CD14-positive monocyte (primary cell): ENCODE measurements around the gene CFAP91. TPM values are rescaled to one million over a fixed set of nuclear protein-coding genes. Genes with fewer than 3 reads are reported as not detected.
A peak's percentile ranks its signal among the peaks of the same experiment; 100 is the strongest.

ENCODE experiments used
- DNase-seq, 3 donors: peaks; one replicate each; pipeline ENCODE4 v3.0.0-alpha.2; 2011 to 2022
- H2AFZ ChIP-seq: 2 replicates; pipeline ENCODE4 v1.6.0; 2012; ENCODE audit warnings: mild to moderate bottlenecking, low read depth, low read length, inconsistent platforms; ENCODE audit not compliant: insufficient read depth, poor library complexity, severe bottlenecking
- H3K27ac ChIP-seq, 2 donors: 1 replicate in 1 of 2; 2 replicates in 1 of 2; pipeline ENCODE4 v1.5.1; 2012 to 2013; ENCODE audit warnings: low read length in 2 of 2, control low read depth in 1 of 2, inconsistent platforms in 1 of 2, low read depth in 1 of 2, mild to moderate bottlenecking in 1 of 2
- H3K27me3 ChIP-seq, 2 donors: one replicate each; pipeline versions ENCODE4 v1.6.0 to v1.6.1; 2011 to 2013; ENCODE audit warnings: low read length in 2 of 2; ENCODE audit not compliant: control insufficient read depth in 2 of 2, insufficient read depth in 2 of 2
- H3K36me3 ChIP-seq, 2 donors: replicated peaks in 1 of 2; 1 replicate in 1 of 2; 2 replicates in 1 of 2; pipeline versions ENCODE4 v1.5.1 to v1.6.1; 2012 to 2013; ENCODE audit warnings: low read length in 2 of 2, control low read depth in 1 of 2, inconsistent platforms in 1 of 2, mild to moderate bottlenecking in 1 of 2; ENCODE audit not compliant: insufficient read depth in 2 of 2, control insufficient read depth in 1 of 2
- H3K4me1 ChIP-seq, 2 donors: 1 replicate in 1 of 2; 2 replicates in 1 of 2; pipeline versions ENCODE4 v1.5.1 to v1.6.1; 2012 to 2013; ENCODE audit warnings: low read length in 2 of 2, control low read depth in 1 of 2, inconsistent platforms in 1 of 2, mild to moderate bottlenecking in 1 of 2, moderate library complexity in 1 of 2; ENCODE audit not compliant: insufficient read depth in 2 of 2, control insufficient read depth in 1 of 2
- H3K4me2 ChIP-seq: replicated peaks from 2 replicates; pipeline ENCODE3; 2012; ENCODE audit warnings: low read length, moderate library complexity, mild to moderate bottlenecking; ENCODE audit not compliant: poor library complexity, severe bottlenecking; ENCODE audit errors: extremely low read depth
- H3K4me3 ChIP-seq, 3 experiments: fragments of 200-600 bp in 1 of 3; sonication (generic) in 1 of 3; replicated peaks in 1 of 3; 1 replicate in 2 of 3; 2 replicates in 1 of 3; pipeline ENCODE4 v1.5.1; 2011 to 2013; ENCODE audit warnings: low read length in 3 of 3, mild to moderate bottlenecking in 3 of 3, control low read depth in 2 of 3, low read depth in 2 of 3, inconsistent platforms in 1 of 3, moderate library complexity in 1 of 3
- H3K79me2 ChIP-seq: 2 replicates; pipeline ENCODE4 v1.6.0; 2012; ENCODE audit warnings: mild to moderate bottlenecking, control low read depth, inconsistent platforms, low read length, moderate library complexity; ENCODE audit not compliant: insufficient read depth
- H3K9ac ChIP-seq: 2 replicates; pipeline ENCODE4 v1.6.0; 2017; ENCODE audit warnings: low read length, mild to moderate bottlenecking; ENCODE audit not compliant: insufficient read depth, poor library complexity, severe bottlenecking
- H3K9me3 ChIP-seq, 2 donors: replicated peaks in 1 of 2; 1 replicate in 1 of 2; 2 replicates in 1 of 2; pipeline versions ENCODE4 v1.5.1 to v1.6.1; 2012 to 2013; ENCODE audit warnings: low read length in 2 of 2, control low read depth in 1 of 2; ENCODE audit not compliant: control insufficient read depth in 1 of 2, insufficient read depth in 1 of 2
- H4K20me1 ChIP-seq: 2 replicates; pipeline ENCODE4 v1.6.0; 2012; ENCODE audit warnings: mild to moderate bottlenecking, low read length, control low read depth, moderate library complexity; ENCODE audit not compliant: insufficient read depth
- H3K27ac Mint-ChIP-seq, 7 donors: one replicate each; pipeline ENCODE4 v1.8.0; 2020; ENCODE audit warnings: mild to moderate bottlenecking in 7 of 7, mixed read lengths in 7 of 7, moderate library complexity in 6 of 7, inconsistent platforms in 2 of 7
- H3K27me3 Mint-ChIP-seq, 3 donors: one replicate each; pipeline ENCODE4 v1.8.0; 2021 to 2022; ENCODE audit warnings: low read depth in 3 of 3, mild to moderate bottlenecking in 3 of 3, mixed read lengths in 3 of 3, moderate library complexity in 3 of 3, inconsistent platforms in 1 of 3
- H3K36me3 Mint-ChIP-seq, 2 donors: one replicate each; pipeline ENCODE4 v1.8.0; 2020; ENCODE audit warnings: mixed read lengths in 2 of 2, inconsistent platforms in 1 of 2, mild to moderate bottlenecking in 1 of 2
- H3K4me1 Mint-ChIP-seq: one replicate; pipeline ENCODE4 v1.8.0; 2020; ENCODE audit warnings: mild to moderate bottlenecking, mixed read lengths
- H3K4me3 Mint-ChIP-seq, 2 donors: one replicate each; pipeline ENCODE4 v1.8.0; 2020; ENCODE audit warnings: mild to moderate bottlenecking in 2 of 2, mixed read lengths in 2 of 2, moderate library complexity in 1 of 2
- H3K9me3 Mint-ChIP-seq, 7 donors: one replicate each; pipeline ENCODE4 v1.8.0; 2020 to 2022; ENCODE audit warnings: mixed read lengths in 7 of 7, mild to moderate bottlenecking in 6 of 7, moderate library complexity in 6 of 7, inconsistent platforms in 2 of 7
- CTCF ChIP-seq: fragments of 200-600 bp; IDR thresholded peaks from one replicate; pipeline ENCODE4 v1.8.0; 2022; ENCODE audit warnings: antibody characterized with exemption, mild to moderate bottlenecking
- WGBS: methylation state at CpG from one replicate; pipeline ENCODE4 v1.1.5; 2013; ENCODE audit warnings: missing lambda C conversion rate; ENCODE audit not compliant: insufficient coverage; 5-methylcytosine and 5-hydroxymethylcytosine counted together
- intact Hi-C, 2 donors: fragments of 100-400 bp; cut with micrococcal nuclease; formaldehyde crosslinking; loops; one replicate each; pipeline versions ENCODE4 v1.15.0 to v1.15.1; 2023
- polyA minus RNA-seq: library from RNA; depleted of rRNA, polyadenylated mRNA; stranded (reverse); fragments of >200 nt; gene quantifications from 2 replicates; pipeline ENCODE4 v1.2.3, GENCODE V29; 2012
- polyA plus RNA-seq, 3 donors: library from polyadenylated mRNA; depleted of rRNA in 1 of 3; unstranded in 2 of 3; stranded (reverse) in 1 of 3; fragments of 300-500 nt in 2 of 3; fragments of >200 nt in 1 of 3; fragmentation: Illumina TruSeq in 2 of 3; gene quantifications; 1 replicate in 2 of 3; 2 replicates in 1 of 3; pipeline ENCODE4 v1.2.3, GENCODE V29; 2012 to 2021
- total RNA-seq, 12 experiments: library from RNA in 1 of 12; stranded (reverse) in 1 of 12; fragments of 120-200 nt in 1 of 12; gene quantifications; one replicate each; pipeline ENCODE4 v1.2.4 and lab custom pipeline; 2013 to 2026; ENCODE audit warnings: mixed read lengths in 6 of 12, inconsistent platforms in 1 of 12

Gene CFAP91
- total RNA-seq (2013) = 0.13 TPM
- under 1 TPM in 1 of 3 donors, not detected in 2; 0.14 TPM for polyA plus RNA-seq
- 0.16 TPM in 1 of 2 replicates, not detected in the other for polyA minus RNA-seq
- total RNA-seq (lab: John Stamatoyannopoulos, UW) = 0 to 1.7 (median 0.31) reads per million in 11 experiments

GRCh38 chr3:119702530-119703527 is at the start of gene CFAP91:
Gene CFAP91 (plus strand): TSS chr3:119703022. CDS start chr3:119703099, 77 bp downstream.
- Mint-ChIP-seq H3K27ac (peak within 1 kb of the TSS in 6 of 7 donors; percentile 26 to 88 (median 84)), H3K4me3 (peak within 1 kb of the TSS; percentile 66 to 82), H3K27me3 (peaks cover 2 to 18% (median 6%) of the 10 kb centered on the region in 3 donors), H3K9me3 (peaks cover 5 to 10% (median 8%) of the 10 kb centered on the region in 7 donors), H3K4me1 (peaks cover 28% of the 10 kb centered on the region), H3K36me3 (peaks cover 4 to 6% of the 10 kb centered on the region in 2 donors)
- peaks cover 4 to 6% of the 10 kb centered on the region in 2 donors for H3K27me3 ChIP-seq
- H3K9ac ChIP-seq = no peak within 1 kb of the TSS
- intact Hi-C loops = loop anchor here in 1 of 2 donors (5.0 to 10.0 kb wide), 2 partner anchors 241 to 392 kb away; partner anchors contain the start of genes GSK3B and TMEM39A
- peak within 1 kb of the TSS; percentile 82 for H2AFZ ChIP-seq
- peak within 1 kb of the TSS; percentile 73 for H3K4me2 ChIP-seq
- no peaks in the 10 kb centered on the region for H3K79me2 ChIP-seq
- H3K27ac ChIP-seq = peak within 1 kb of the TSS; percentile 38 to 70
- 12% methylated on average over 49 of the region's 59 CpGs for WGBS
- H3K4me3 ChIP-seq = peak within 1 kb of the TSS; percentile 15 to 70 (median 35)
- H4K20me1 ChIP-seq = no peaks in the 10 kb centered on the region
- peaks cover 6 to 9% of the 10 kb centered on the region in 2 donors for H3K9me3 ChIP-seq
- no peak for TF ChIP-seq CTCF
- DNase-seq = peak; percentile 94 to 98 (median 97)
- H3K4me1 ChIP-seq = peaks cover 32 to 34% of the 10 kb centered on the region in 2 donors
- no peaks in the 10 kb centered on the region for H3K36me3 ChIP-seq

GRCh38 chr3:119653876-119654275 is 48.9 kb upstream of the CFAP91 start:
- H3K9me3 ChIP-seq = no peaks in the 10 kb centered on the region
- no peak for TF ChIP-seq CTCF
- no peak overlapping the region for H3K4me3 Mint-ChIP-seq
- peaks cover 0 to 2% (median 0%) of the 10 kb centered on the region in 7 donors for H3K9me3 Mint-ChIP-seq
- peaks cover 5 to 6% of the 10 kb centered on the region in 2 donors for H3K4me1 ChIP-seq
- H3K79me2 ChIP-seq = no peaks in the 10 kb centered on the region
- no peak overlapping the region for H3K4me2 ChIP-seq
- 0% methylated on average over 2 of the region's 2 CpGs for WGBS
- peaks cover 0 to 5% of the 10 kb centered on the region in 2 donors for H3K36me3 Mint-ChIP-seq
- H3K27ac ChIP-seq = no peak overlapping the region
- H4K20me1 ChIP-seq = no peaks in the 10 kb centered on the region
- intact Hi-C loops = loop anchor here in 1 of 2 donors (2.0 kb wide), 1 partner anchor 37 kb away; no protein-coding TSS in a partner anchor
- H3K27ac Mint-ChIP-seq = peak overlapping the region in 2 of 7 donors; percentile 0 to 74
- no peak overlapping the region for H2AFZ ChIP-seq
- no peaks in the 10 kb centered on the region for H3K27me3 ChIP-seq
- H3K9ac ChIP-seq = no peak overlapping the region
- no peak overlapping the region for H3K4me3 ChIP-seq
- peaks cover 18% of the 10 kb centered on the region for H3K4me1 Mint-ChIP-seq
- H3K27me3 Mint-ChIP-seq = peaks cover 0 to 3% (median 0%) of the 10 kb centered on the region in 3 donors
- DNase-seq = no peak
- H3K36me3 ChIP-seq = no peaks in the 10 kb centered on the region
